Left lobe of liver (tissue), 2 donors: ENCODE results near the gene CDC42EP4. TPM values are rescaled to one million over a fixed set of nuclear protein-coding genes. Genes with fewer than 3 reads are reported as not detected.

Experiments
- ATAC-seq: fragments of 200-7000 bp; cut with Tn5 transposase; one replicate; pipeline ENCODE4 v1.9.1; 2020; ENCODE audit warnings: mild to moderate bottlenecking, moderate library complexity
- DNase-seq: peaks from one replicate; pipeline ENCODE4 v3.0.0-alpha.2; 2020; ENCODE audit warnings: low spot score
- total RNA-seq: library from RNA; stranded (reverse); gene quantifications from one replicate; pipeline ENCODE4 v1.2.1, GENCODE V29; 2021
- donor health status: DM: no; HTN: no; CAD: no; lungs with moderate emphysema.
- donor health status: DM: no; HTN: yes; CAD: no.

The CDC42EP4 gene
- total RNA-seq, 1 donor from 2014 or later = 35.5 TPM

GRCh38 chr17:73261952-73262675 is 49.7 kb downstream of the CDC42EP4 start:
- ATAC-seq (peak; percentile 91), DNase-seq (peak; percentile 80)

GRCh38 chr17:73261617-73261951 is 50.2 kb downstream of the CDC42EP4 start, which contains the start of gene CPSF4L:
CPSF4L (minus strand) TSS chr17:73261880; CDS start chr17:73261818, 62 bp downstream.
- DNase-seq (no peak), ATAC-seq (no peak)

DNA sequence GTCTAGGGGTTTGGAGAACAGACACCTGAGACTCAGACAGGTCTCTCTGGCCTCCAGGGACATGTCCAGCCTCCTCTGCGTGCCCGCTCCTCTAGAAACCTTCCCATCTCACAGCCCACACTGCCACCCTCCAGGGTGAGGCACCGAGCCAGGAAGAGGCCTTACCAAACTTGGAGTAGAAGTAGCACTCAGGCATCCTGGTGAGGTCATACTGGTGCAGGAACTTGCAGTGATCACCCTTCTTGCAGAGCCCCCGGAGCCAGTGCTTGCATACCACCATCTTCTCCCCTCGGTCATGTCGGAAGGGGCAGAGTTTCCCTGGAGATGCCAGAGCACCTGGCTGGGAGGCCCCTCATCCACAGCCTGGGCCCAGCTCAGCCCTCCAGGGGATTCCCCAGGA is 54.3 kb downstream of the CDC42EP4 start:
- ATAC-seq (no peak), DNase-seq (no peak)

DNA sequence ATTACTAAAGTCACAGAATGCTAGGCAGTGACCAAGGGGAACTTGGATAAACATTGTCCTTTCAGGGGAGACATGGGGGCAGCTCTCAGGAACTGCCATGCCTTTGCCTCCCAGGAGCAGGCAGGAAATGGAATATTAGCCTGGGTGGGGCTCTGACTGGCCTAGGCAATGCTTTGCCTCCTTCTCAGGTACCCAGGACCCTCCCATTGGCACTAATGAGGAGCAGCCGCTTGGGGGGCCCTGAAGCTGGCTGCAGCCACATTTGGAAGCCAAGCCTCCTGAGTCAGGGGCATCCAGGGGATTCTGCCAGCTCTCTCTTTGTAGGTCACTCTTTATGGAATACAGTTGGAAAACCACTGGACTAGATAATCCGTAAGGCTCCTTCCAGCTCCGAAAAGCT is 55.6 kb downstream of the CDC42EP4 start:
- no peak for DNase-seq
- ATAC-seq = no peak

DNA sequence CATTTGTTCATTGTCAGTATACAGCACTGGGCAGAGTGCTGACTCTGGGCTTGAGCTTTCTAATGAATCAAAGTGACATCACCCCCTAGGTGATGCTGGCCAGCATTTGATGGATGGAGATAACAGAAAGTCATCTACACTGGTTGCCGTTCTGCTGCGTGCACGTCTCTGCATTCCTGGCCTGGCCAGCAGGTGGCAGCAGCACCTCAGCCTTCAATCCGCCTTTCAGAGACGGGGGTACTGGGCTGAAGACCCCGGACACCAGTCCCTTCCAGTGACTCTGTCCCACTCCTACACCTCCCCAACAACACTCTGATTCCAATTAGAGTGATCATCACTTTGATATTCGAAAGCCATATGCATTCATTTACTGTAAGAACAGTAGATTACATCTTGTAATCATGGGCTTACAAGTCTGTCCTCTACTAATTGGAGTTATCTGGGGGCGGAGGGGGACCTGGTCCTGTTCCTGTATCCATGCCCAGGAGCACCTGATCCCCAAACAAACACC is 56.1 kb downstream of the CDC42EP4 start:
- ATAC-seq (peak; percentile 92), DNase-seq (peak; percentile 65)

DNA sequence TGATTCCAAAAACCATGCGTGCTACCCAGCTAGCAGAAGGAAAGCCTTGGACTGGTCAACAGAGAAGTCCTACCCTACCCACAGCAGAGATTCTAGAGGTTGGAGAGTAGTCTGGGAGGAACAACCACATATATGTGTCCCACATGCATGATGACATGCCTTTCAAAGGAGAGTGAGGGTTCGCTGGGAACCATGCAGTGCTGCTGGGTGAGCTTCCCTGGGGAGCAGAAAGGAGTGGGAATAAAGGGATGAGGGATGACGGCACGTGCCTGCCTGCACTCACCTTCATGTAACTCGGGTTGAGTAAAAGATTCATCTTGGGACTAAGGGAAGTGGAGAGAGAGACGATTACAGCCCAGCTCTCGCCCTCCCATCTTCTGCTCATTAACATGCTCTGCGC is 59.9 kb downstream of the CDC42EP4 start:
- DNase-seq = no peak
- ATAC-seq = no peak

DNA sequence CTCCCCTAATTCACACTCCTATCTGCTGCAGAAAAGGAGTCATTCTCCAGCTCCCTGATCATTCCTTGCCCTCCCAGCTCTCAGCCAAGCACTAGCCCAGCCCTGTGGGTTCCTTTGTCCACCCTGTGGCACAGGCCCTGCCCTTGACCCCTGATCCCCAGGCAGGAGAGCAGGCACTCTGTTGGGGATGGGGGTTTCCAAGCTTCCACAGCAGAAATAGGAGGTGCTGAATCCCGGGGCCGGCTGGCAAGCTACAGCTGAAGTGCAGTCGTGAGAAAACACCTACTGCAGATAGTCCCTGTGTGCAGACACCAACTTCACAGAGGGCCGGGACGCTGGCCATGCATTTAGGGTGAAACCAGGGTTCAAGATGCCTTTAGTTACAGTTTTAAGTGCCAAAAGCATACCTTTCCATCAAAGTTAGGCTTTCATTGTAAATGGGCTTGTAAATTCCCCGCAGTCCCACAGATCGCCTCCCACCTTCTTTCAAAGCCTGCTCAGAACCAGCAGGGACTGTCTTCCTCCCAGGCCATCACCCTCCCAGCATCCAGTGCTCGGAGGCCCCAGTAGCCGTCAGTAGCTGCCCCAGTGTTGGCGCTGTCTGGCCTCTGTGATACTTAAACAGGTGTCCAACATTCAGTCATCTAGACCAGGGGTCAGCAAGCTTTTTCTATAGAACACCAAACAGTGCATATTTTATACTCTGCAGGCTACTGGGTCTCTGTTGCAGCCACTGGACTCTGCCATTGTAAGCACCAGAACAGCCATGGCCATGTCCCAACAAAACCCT is 60.8 kb downstream of the CDC42EP4 start:
- DNase-seq = no peak
- no peak for ATAC-seq

DNA sequence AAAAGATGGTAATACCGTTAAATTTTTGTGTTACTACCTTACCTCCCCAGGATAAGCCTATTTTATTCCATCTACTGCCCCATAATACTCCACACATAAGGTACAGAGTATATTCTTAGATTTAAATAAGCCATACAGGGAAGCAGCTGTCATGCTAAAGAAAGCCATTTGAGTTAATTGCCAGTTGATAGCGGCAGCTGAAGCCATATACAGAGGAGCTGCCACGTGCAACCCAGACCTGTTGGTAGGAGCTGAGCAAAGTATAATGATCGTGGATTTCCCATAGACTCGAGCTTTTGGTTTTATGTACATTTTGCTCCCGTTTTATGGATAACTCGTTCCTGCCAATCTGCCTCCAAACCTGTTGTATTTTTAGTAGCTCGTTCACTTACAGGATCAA is 62.1 kb downstream of the CDC42EP4 start:
- ATAC-seq (no peak), DNase-seq (no peak)

DNA sequence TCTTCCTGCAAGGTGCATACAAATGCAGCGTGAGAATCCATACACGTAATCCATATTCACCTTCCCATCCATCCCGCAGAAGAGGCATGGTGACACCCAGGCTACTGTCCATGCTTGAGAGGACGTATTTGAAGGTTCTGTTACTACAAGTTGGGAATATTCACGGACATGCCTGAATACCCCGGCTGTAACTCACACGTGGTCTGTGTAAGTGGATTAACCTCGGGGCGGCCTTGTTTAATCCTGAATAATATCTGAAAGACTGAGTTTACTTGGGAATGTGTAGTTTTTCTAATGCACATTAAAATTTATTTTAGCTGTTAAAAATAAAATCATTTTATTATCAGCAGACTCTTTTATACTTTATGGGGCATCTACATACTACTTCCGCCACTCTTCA is 63.3 kb downstream of the CDC42EP4 start:
- DNase-seq = no peak
- ATAC-seq = no peak

- ATAC-seq (no peak), DNase-seq (no peak)
These were observed 64.1 kb downstream of the CDC42EP4 start for GRCh38 chr17:73247726-73248125.

GRCh38 chr17:73240561-73240960 is 71.2 kb downstream of the CDC42EP4 start:
- ATAC-seq (peak; percentile 16), DNase-seq (no peak)

DNA sequence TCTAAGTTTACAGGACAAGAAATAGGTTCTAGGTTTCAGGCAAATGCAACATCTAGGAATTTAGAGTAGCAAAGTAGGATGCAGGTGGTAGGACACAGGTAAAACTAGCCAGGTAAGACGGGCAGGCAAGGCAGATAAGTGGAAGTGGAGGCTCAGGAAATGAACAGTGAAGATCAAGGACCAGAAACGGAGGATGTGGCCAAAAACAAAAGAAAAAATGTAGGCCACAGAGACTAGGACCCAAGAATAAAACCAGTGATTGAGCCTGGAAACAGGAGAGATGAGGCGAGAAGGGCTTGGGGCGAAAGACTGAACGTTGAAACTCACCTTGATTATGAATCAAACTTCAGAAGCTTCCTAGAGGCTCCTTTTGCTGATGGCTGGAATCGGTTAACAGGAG is 74.1 kb downstream of the CDC42EP4 start:
- ATAC-seq (no peak), DNase-seq (no peak)

DNA sequence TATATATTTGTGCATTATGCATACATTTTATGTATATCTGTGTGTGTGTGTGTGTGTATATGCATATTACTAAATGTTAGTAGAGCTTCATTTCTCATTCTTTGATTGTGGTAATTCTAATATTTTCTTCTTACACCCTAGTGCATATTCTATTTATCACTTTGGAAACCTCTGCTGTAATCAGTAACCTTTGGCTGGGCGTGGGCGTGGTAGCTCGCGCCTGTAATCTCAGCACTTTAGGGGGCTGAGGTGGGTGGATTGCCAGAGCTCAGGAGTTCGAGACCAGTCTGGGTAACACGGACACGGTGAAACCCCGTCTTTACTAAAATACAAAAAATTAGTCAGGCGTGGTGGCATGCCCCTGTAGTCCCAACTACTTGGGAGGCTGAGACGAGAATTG is 77.1 kb downstream of the CDC42EP4 start:
- no peak for ATAC-seq
- DNase-seq = no peak

Other genes with a start within 250 kb of the CDC42EP4 start
- 46.1 TPM for gene SLC39A11, start 219.3 kb downstream of the CDC42EP4 start, total RNA-seq
- 0.70 TPM for gene SSTR2, start 147.0 kb downstream of the CDC42EP4 start, total RNA-seq
- gene COG1, start 118.9 kb downstream of the CDC42EP4 start, total RNA-seq = 20.1 TPM
- gene CPSF4L, start 50.1 kb downstream of the CDC42EP4 start, total RNA-seq = 0.13 TPM